K562 (cell line): ENCODE data around the gene SCYGR5. TPM values are rescaled to one million over a fixed set of nuclear protein-coding genes. Genes with fewer than 3 reads are reported as not detected.

Source experiments
- ATAC-seq: fragments of 200-7000 bp; cut with Tn5 transposase; 3 replicates; pipeline ENCODE4 v1.9.1; 2020; ENCODE audit warnings: moderate library complexity
- BruUV-seq: library from RNA; stranded (reverse); fragments of 400-500 nt; replicated peaks from 2 replicates; lab custom pipeline; 2021; lab: Mats Ljungman, UMichigan
- CTCF ChIA-PET: fragments of 300-600 bp; formaldehyde crosslinking; extraction: SDS; loops from one replicate; lab custom pipeline; 2021; ENCODE audit warnings: low intra/inter-chr PET ratio; lab: Yijun Ruan, JAX
- POLR2A ChIA-PET: fragments of 300-600, 350-650 bp; sonication (Branson Sonifier 250); formaldehyde crosslinking; extraction: SDS; loops from one replicate; lab custom pipeline; 2021; ENCODE audit warnings: antibody characterized with exemption, inconsistent platforms; lab: Yijun Ruan, JAX
- DNase-seq, 4 experiments: peaks; one replicate each; pipeline versions ENCODE4 v3.0.0 to v3.0.0-alpha.2; 2011 to 2018; ENCODE audit warnings: low spot score in 3 of 4, mixed read lengths in 3 of 4; ENCODE audit errors: extremely low read depth in 1 of 4
- FAIRE-seq: peaks from 2 replicates; lab custom pipeline; 2011; peaks lifted over from hg19 to GRCh38; lab: Jason Lieb, UNC
- H2AFZ ChIP-seq: 2 replicates; pipeline ENCODE4 v1.6.0; 2011; ENCODE audit warnings: low read depth, low read length, control low read depth, inconsistent platforms
- H3K27ac ChIP-seq: fragments of 200-600 bp; 3 replicates; pipeline ENCODE4 v1.8.0; 2011; ENCODE audit warnings: low read depth, mild to moderate bottlenecking, control low read depth, inconsistent platforms, low read length, moderate library complexity, mixed read lengths; ENCODE audit errors: extremely low read depth
- H3K27me3 ChIP-seq, 2 experiments: fragments of 300-600 bp in 1 of 2; 2 replicates in 1 of 2; 3 replicates in 1 of 2; pipeline versions ENCODE4 v1.6.0 to v1.8.0; 2011; ENCODE audit warnings: inconsistent platforms in 2 of 2, low read length in 2 of 2, mild to moderate bottlenecking in 1 of 2, mixed read lengths in 1 of 2, moderate library complexity in 1 of 2; ENCODE audit not compliant: control insufficient read depth in 2 of 2, insufficient read depth in 2 of 2
- H3K36me3 ChIP-seq: fragments of 300-600 bp; 3 replicates; pipeline ENCODE4 v1.8.0; 2011; ENCODE audit warnings: mild to moderate bottlenecking, low read length, inconsistent platforms; ENCODE audit not compliant: control insufficient read depth, insufficient read depth
- H3K4me1 ChIP-seq, 2 experiments: fragments of 200-600 bp in 1 of 2; replicated peaks in 1 of 2; 2 replicates in 1 of 2; 3 replicates in 1 of 2; pipeline versions ENCODE4 v1.5.1 to v1.8.0; 2011; ENCODE audit warnings: inconsistent platforms in 2 of 2, low read length in 2 of 2, mild to moderate bottlenecking in 1 of 2, mixed read lengths in 1 of 2, moderate library complexity in 1 of 2; ENCODE audit not compliant: control insufficient read depth in 2 of 2, insufficient read depth in 2 of 2
- H3K4me2 ChIP-seq: 2 replicates; pipeline ENCODE4 v1.6.1; 2011; ENCODE audit warnings: low read length, control low read depth, inconsistent platforms, mixed read lengths; ENCODE audit not compliant: insufficient read depth
- H3K4me3 ChIP-seq: fragments of 200-600 bp; sonication (generic), shearing (Covaris generic); 2 replicates; pipeline ENCODE4 v1.5.1; 2016; ENCODE audit warnings: control low read depth, inconsistent platforms
- H3K79me2 ChIP-seq: fragments of 200-600 bp; 3 replicates; pipeline ENCODE4 v1.8.0; 2011; ENCODE audit warnings: low read length, inconsistent platforms; ENCODE audit not compliant: control insufficient read depth, insufficient read depth
- H3K9ac ChIP-seq, 2 experiments: 2 replicates each; pipeline versions ENCODE4 v1.6.0 to v1.6.1; 2011; ENCODE audit warnings: low read depth in 2 of 2, low read length in 2 of 2, control low read depth in 1 of 2, inconsistent platforms in 1 of 2, mild to moderate bottlenecking in 1 of 2, mixed read lengths in 1 of 2; ENCODE audit not compliant: insufficient read depth in 1 of 2
- H3K9me1 ChIP-seq: one replicate; pipeline ENCODE4 v1.6.0; 2011; ENCODE audit warnings: inconsistent platforms, mild to moderate bottlenecking, low read length, moderate library complexity; ENCODE audit not compliant: control insufficient read depth, insufficient read depth
- H3K9me3 ChIP-seq: replicated peaks from 2 replicates; pipeline ENCODE4 v1.5.1; 2011; ENCODE audit warnings: low read depth, low read length, inconsistent platforms; ENCODE audit not compliant: control insufficient read depth, insufficient read depth
- H4K20me1 ChIP-seq: replicated peaks from 2 replicates; pipeline ENCODE4 v1.6.1; 2011; ENCODE audit warnings: low read length, inconsistent platforms, mixed read lengths; ENCODE audit not compliant: control insufficient read depth, insufficient read depth
- CEBPG ChIP-seq, 3 experiments: fragments of 200-800 bp in 1 of 3; sonication (Bioruptor generic) in 1 of 3; sonication (generic) in 1 of 3; formaldehyde crosslinking in 1 of 3; IDR thresholded peaks in 2 of 3; conservative IDR thresholded peaks in 1 of 3; 2 replicates each; pipeline versions ENCODE4 v1.6.1 to v1.8.0; 2016 to 2022; ENCODE audit warnings: missing compliant biosample characterization in 2 of 3, missing genetic modification characterization in 2 of 3, mild to moderate bottlenecking in 1 of 3, missing genetic modification reagents in 1 of 3
- HOXB6 ChIP-seq: fragments of 250-450 bp; sonication (Bioruptor Pico); IDR thresholded peaks from 2 replicates; pipeline ENCODE4 v1.5.1; 2022; ENCODE audit warnings: mild to moderate bottlenecking, borderline replicate concordance
- KDM1A ChIP-seq, 2 experiments: fragments of 450-650 bp; IDR thresholded peaks; 2 replicates each; pipeline ENCODE4 v1.6.1; 2016; ENCODE audit warnings: mild to moderate bottlenecking in 2 of 2
- TAF7 ChIP-seq: fragments of 450-650 bp; IDR thresholded peaks from 2 replicates; pipeline ENCODE4 v1.6.1; 2016; ENCODE audit warnings: missing genetic modification characterization, missing compliant biosample characterization
- USF1 ChIP-seq: sonication (generic); formaldehyde crosslinking; IDR thresholded peaks from 2 replicates; pipeline ENCODE4 v1.9.0; 2022; ENCODE audit warnings: mild to moderate bottlenecking, missing genetic modification reagents
- XRCC3 ChIP-seq: fragments of 450-650 bp; IDR thresholded peaks from 2 replicates; pipeline ENCODE4 v1.6.1; 2017; ENCODE audit warnings: mild to moderate bottlenecking, moderate library complexity
- ZC3H8 ChIP-seq: fragments of 450-650 bp; IDR thresholded peaks from 2 replicates; pipeline ENCODE4 v1.6.1; 2017
- ZNF551 ChIP-seq: fragments of 250-450 bp; sonication (Bioruptor Pico); IDR thresholded peaks from 2 replicates; pipeline ENCODE4 v1.5.0; 2021; ENCODE audit warnings: mild to moderate bottlenecking, moderate library complexity
- ZNF76 ChIP-seq: fragments of 250-450 bp; sonication (Bioruptor Pico); IDR thresholded peaks from 2 replicates; pipeline ENCODE4 v1.4.0; 2020; ENCODE audit warnings: mild to moderate bottlenecking, moderate library complexity, borderline replicate concordance
- WGBS: fragments of 100-300 bp; shearing (Covaris generic); methylation state at CpG from one replicate; pipeline ENCODE4 v1.1.6; 2016; ENCODE audit warnings: low coverage, mixed read lengths; ENCODE audit not compliant: insufficient coverage; ENCODE audit errors: missing lambda C conversion rate; 5-methylcytosine and 5-hydroxymethylcytosine counted together
- in situ Hi-C: fragments of 300-500 bp; cut with MboI; formaldehyde crosslinking; loops from 4 replicates; pipeline ENCODE4 v1.15.0; 2018; ENCODE audit warnings: inconsistent platforms, mixed read lengths
- intact Hi-C: fragments of 100-400 bp; cut with micrococcal nuclease; formaldehyde crosslinking; loops from 2 replicates; pipeline ENCODE4 v1.14.2; 2022
- polyA plus RNA-seq, 8 experiments: library from polyadenylated mRNA; depleted of rRNA in 4 of 8; stranded (reverse) in 5 of 8; unstranded in 3 of 8; fragments of >200 nt; fragmentation: Nextera tagmentation in 2 of 8; fragmentation: Illumina TruSeq in 1 of 8; extraction: Ambion mirVana in 2 of 8; extraction: Trizol in 1 of 8; gene quantifications; 2 replicates each; pipeline versions ENCODE4 v1.2.1 to v1.2.3, GENCODE V29; 2011 to 2014; ENCODE audit warnings: inconsistent platforms in 1 of 8, missing spikeins in 1 of 8
- total RNA-seq, 7 experiments: library from RNA; depleted of rRNA in 6 of 7; stranded (reverse); fragments of >200 nt in 6 of 7; fragmentation: Illumina TruSeq in 2 of 7; extraction: Trizol in 2 of 7; gene quantifications; 2 replicates each; pipeline versions ENCODE4 v1.2.1 to v1.2.3, GENCODE V29; 2011 to 2021; ENCODE audit warnings: low replicate concordance in 1 of 7

Gene SCYGR5
- total and polyA plus RNA-seq, 9 of the 15 experiments (the other 6 are each of a cell fraction or from before 2014, with no cell fraction given), result not detected

GRCh38 chr2:227687189-227687588 lies 20.6 kb downstream of the SCYGR5 start (continued):
- TF ChIP-seq USF1 (CRISPR knock-in tag) (no peak), ZC3H8 (no peak), ZNF76 (CRISPR knock-in tag) (no peak), KDM1A (IDR thresholded peaks at IDR 0.05) (no peak), CEBPG (CRISPR knock-in tag; IDR thresholded peaks at IDR 0.05) (no peak), CEBPG (tag; conservative IDR thresholded peaks at IDR 0.05 in 1 of 2, IDR thresholded peaks at IDR 0.05 in 1 of 2) (no peak), TAF7 (tag) (no peak), XRCC3 (no peak)

- no peak overlapping the region for H3K4me2 ChIP-seq
- no peak for DNase-seq
- H2AFZ ChIP-seq, result no peak overlapping the region
- intact Hi-C loops, result no loop called here
- no peaks in the 10 kb centered on the region for H3K9me1 ChIP-seq
- 6% methylated on average over 2 of the region's 2 CpGs for WGBS
- no peak overlapping the region for H3K9ac ChIP-seq
- H3K4me3 ChIP-seq, result no peak overlapping the region
- H3K9me3 ChIP-seq, result no peaks in the 10 kb centered on the region
- CTCF ChIA-PET, result no interaction called here
- BruUV-seq, result no TSS peak
- H3K27me3 ChIP-seq, result peaks cover 4 to 8% of the 10 kb centered on the region in 2 experiments; a peak in 2 of 5 replicates
- FAIRE-seq, result no peak
- H4K20me1 ChIP-seq, result no peaks in the 10 kb centered on the region
- TF ChIP-seq HOXB6 (CRISPR knock-in tag), result no peak
- no peak for TF ChIP-seq ZNF551 (CRISPR knock-in tag)
- TF ChIP-seq, all 486 proteins: peak for 0
- Histone ChIP-seq H3K79me2 (no peaks in the 10 kb centered on the region), H3K4me1 (no peaks in the 10 kb centered on the region), H3K27ac (no peak overlapping the region), H3K36me3 (no peaks in the 10 kb centered on the region)
- no peak for ATAC-seq
- in situ Hi-C loops, result no loop called here
- POLR2A ChIA-PET, result interaction anchor here (1.1 kb wide), 1 partner anchor 8 kb away, joined by 3 read pairs; no protein-coding TSS in a partner anchor
Observed at GRCh38 chr2:227696990-227697679, 30.5 kb downstream of the SCYGR5 start.
